Measurements from ENCODE around the gene CHMP5. TPM values are rescaled to one million over a fixed set of nuclear protein-coding genes. Genes with fewer than 3 reads are reported as not detected.

CHMP5 gene
- polyA plus RNA-seq, 1 donor from 2014 or later = 286 TPM

DNA sequence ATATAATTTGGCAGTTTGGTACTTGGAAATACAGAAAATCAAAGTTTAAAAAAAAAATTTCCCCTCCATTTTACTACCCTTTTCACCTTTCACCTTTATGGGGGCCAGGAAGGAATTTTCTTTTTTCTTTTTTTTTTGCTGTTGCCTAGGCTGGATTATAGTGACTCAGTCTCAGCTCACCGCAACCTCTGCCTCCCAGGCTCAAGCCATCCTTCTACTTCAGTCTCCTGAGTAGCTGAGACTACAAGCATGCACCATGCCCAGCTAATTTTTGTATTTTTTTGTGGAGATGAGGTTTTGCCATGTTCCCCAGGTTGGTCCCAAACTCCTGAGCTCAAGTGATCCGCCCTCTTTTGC, 9.1 kb downstream of the CHMP5 start:
- no peak overlapping the region for H2AFZ ChIP-seq (ENCODE audit: low read depth, low read length)

DNA sequence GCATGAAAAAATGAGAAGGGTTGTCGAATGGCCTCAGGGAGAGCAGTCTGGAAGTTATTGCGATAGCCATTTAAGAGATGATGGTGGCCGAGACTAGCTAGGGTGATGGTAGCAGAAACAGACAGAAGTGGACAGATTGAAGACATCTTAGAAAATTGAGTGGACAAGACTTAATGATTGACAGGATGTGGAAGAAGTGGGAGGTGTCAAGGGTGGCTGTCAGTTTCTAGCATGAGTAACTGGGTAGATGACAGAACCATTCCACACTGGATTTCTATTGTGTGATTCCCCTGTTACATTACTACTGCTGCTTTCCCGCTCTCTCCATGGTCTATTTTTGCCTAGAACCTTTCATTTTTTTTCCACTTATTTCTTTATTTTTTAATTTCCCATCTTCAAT, 12.6 kb downstream of the CHMP5 start:
- H4K20me1 ChIP-seq (ENCODE audit: insufficient read depth) = no peaks in the 10 kb centered on the region
- no peak overlapping the region for H3K4me2 ChIP-seq (ENCODE audit: low read length)
- no peaks in the 10 kb centered on the region for H3F3A ChIP-seq (ENCODE audit: insufficient read depth, low read length, poor library complexity, severe bottlenecking)
- no peak overlapping the region for H3K27ac ChIP-seq (ENCODE audit: low read length)
- no peaks in the 10 kb centered on the region for H3K9me2 ChIP-seq (ENCODE audit: insufficient read depth, low read length)
- no peak for TF ChIP-seq RAD21 (conservative IDR thresholded peaks at IDR 0.05)
- no peak for TF ChIP-seq EZH2 (IDR thresholded peaks at IDR 0.05; ENCODE audit: borderline replicate concordance, insufficient read depth, low read length, poor library complexity, severe bottlenecking)
- TF ChIP-seq EP300 (conservative IDR thresholded peaks at IDR 0.05; ENCODE audit: poor library complexity, severe bottlenecking) = no peak
- no peak for TF ChIP-seq POLR2AphosphoS5 (IDR thresholded peaks at IDR 0.05)
- TF ChIP-seq, protein P1, sequence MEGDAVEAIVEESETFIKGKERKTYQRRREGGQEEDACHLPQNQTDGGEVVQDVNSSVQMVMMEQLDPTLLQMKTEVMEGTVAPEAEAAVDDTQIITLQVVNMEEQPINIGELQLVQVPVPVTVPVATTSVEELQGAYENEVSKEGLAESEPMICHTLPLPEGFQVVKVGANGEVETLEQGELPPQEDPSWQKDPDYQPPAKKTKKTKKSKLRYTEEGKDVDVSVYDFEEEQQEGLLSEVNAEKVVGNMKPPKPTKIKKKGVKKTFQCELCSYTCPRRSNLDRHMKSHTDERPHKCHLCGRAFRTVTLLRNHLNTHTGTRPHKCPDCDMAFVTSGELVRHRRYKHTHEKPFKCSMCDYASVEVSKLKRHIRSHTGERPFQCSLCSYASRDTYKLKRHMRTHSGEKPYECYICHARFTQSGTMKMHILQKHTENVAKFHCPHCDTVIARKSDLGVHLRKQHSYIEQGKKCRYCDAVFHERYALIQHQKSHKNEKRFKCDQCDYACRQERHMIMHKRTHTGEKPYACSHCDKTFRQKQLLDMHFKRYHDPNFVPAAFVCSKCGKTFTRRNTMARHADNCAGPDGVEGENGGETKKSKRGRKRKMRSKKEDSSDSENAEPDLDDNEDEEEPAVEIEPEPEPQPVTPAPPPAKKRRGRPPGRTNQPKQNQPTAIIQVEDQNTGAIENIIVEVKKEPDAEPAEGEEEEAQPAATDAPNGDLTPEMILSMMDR (IDR thresholded peaks at IDR 0.05; ENCODE audit: poor library complexity, severe bottlenecking) = no peak
- TF ChIP-seq, protein P2, sequence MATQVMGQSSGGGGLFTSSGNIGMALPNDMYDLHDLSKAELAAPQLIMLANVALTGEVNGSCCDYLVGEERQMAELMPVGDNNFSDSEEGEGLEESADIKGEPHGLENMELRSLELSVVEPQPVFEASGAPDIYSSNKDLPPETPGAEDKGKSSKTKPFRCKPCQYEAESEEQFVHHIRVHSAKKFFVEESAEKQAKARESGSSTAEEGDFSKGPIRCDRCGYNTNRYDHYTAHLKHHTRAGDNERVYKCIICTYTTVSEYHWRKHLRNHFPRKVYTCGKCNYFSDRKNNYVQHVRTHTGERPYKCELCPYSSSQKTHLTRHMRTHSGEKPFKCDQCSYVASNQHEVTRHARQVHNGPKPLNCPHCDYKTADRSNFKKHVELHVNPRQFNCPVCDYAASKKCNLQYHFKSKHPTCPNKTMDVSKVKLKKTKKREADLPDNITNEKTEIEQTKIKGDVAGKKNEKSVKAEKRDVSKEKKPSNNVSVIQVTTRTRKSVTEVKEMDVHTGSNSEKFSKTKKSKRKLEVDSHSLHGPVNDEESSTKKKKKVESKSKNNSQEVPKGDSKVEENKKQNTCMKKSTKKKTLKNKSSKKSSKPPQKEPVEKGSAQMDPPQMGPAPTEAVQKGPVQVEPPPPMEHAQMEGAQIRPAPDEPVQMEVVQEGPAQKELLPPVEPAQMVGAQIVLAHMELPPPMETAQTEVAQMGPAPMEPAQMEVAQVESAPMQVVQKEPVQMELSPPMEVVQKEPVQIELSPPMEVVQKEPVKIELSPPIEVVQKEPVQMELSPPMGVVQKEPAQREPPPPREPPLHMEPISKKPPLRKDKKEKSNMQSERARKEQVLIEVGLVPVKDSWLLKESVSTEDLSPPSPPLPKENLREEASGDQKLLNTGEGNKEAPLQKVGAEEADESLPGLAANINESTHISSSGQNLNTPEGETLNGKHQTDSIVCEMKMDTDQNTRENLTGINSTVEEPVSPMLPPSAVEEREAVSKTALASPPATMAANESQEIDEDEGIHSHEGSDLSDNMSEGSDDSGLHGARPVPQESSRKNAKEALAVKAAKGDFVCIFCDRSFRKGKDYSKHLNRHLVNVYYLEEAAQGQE (IDR thresholded peaks at IDR 0.05; ENCODE audit: borderline replicate concordance) = no peak
- no peak for TF ChIP-seq SMC3 (conservative IDR thresholded peaks at IDR 0.05; ENCODE audit: poor library complexity)
- no peak for TF ChIP-seq MXI1 (conservative IDR thresholded peaks at IDR 0.05; ENCODE audit: poor library complexity, severe bottlenecking)
- TF ChIP-seq TAF1 (IDR thresholded peaks at IDR 0.05; ENCODE audit: low read depth) = no peak
- no peak overlapping the region for H3K4me3 ChIP-seq (ENCODE audit: low read length)
- no peak overlapping the region for H2AFZ ChIP-seq (ENCODE audit: low read depth, low read length)
- H3K36me3 ChIP-seq (ENCODE audit: insufficient read depth, low read length) = no peaks in the 10 kb centered on the region
- no peaks in the 10 kb centered on the region for H3K27me3 ChIP-seq (ENCODE audit: insufficient read depth, low read depth, low read length)
- no peak overlapping the region for H3K9ac ChIP-seq (ENCODE audit: low read length)
- no peaks in the 10 kb centered on the region for H3K79me2 ChIP-seq (replicated peaks; ENCODE audit: insufficient read depth, low read length)
- no peaks in the 10 kb centered on the region for H3K9me3 ChIP-seq (ENCODE audit: low read length)

More for the DNA sequence above, 9.1 kb downstream of the CHMP5 start:
- Histone ChIP-seq H3K9me2 (ENCODE audit: insufficient read depth, low read length) (no peaks in the 10 kb centered on the region), H3K9ac (ENCODE audit: low read length) (no peak overlapping the region), H3K4me3 (ENCODE audit: low read length) (no peak overlapping the region), H3F3A (ENCODE audit: insufficient read depth, low read length, poor library complexity, severe bottlenecking) (no peaks in the 10 kb centered on the region), H4K20me1 (ENCODE audit: insufficient read depth) (no peaks in the 10 kb centered on the region), H3K4me2 (ENCODE audit: low read length) (no peak overlapping the region), H3K79me2 (replicated peaks; ENCODE audit: insufficient read depth, low read length) (no peaks in the 10 kb centered on the region), H3K27me3 (ENCODE audit: insufficient read depth, low read depth, low read length) (no peaks in the 10 kb centered on the region), H3K36me3 (ENCODE audit: insufficient read depth, low read length) (peaks cover 6% of the 10 kb centered on the region), H3K9me3 (ENCODE audit: low read length) (no peaks in the 10 kb centered on the region), H3K27ac (ENCODE audit: low read length) (no peak overlapping the region)
- no peak for TF ChIP-seq SMC3 (conservative IDR thresholded peaks at IDR 0.05; ENCODE audit: poor library complexity)
- TF ChIP-seq, protein P1 (IDR thresholded peaks at IDR 0.05; ENCODE audit: poor library complexity, severe bottlenecking) = no peak
- TF ChIP-seq EP300 (conservative IDR thresholded peaks at IDR 0.05; ENCODE audit: poor library complexity, severe bottlenecking) = no peak
- TF ChIP-seq POLR2AphosphoS5 (IDR thresholded peaks at IDR 0.05) = no peak
- TF ChIP-seq, protein P2 (IDR thresholded peaks at IDR 0.05; ENCODE audit: borderline replicate concordance) = no peak
- TF ChIP-seq EZH2 (IDR thresholded peaks at IDR 0.05; ENCODE audit: borderline replicate concordance, insufficient read depth, low read length, poor library complexity, severe bottlenecking) = no peak
- no peak for TF ChIP-seq MXI1 (conservative IDR thresholded peaks at IDR 0.05; ENCODE audit: poor library complexity, severe bottlenecking)
- no peak for TF ChIP-seq TAF1 (IDR thresholded peaks at IDR 0.05; ENCODE audit: low read depth)
